ENCODE measurements around the gene MRNIP.

GRCh38 chr5:179880066-179880650 lies 21.5 kb upstream of the MRNIP start:
- TF ChIP-seq RFX5 (IDR thresholded peaks at IDR 0.05; ENCODE audit: low read depth, low read length), result no peak
- TF ChIP-seq CTCF (conservative IDR thresholded peaks at IDR 0.05; ENCODE audit: low read depth, low read length), result no peak
- no peak for TF ChIP-seq POLR2A (IDR thresholded peaks at IDR 0.05; ENCODE audit: low read depth, low read length)
- TF ChIP-seq CHD1 (IDR thresholded peaks at IDR 0.05; ENCODE audit: low read depth, low read length), result no peak
- no peak for TF ChIP-seq RAD21 (IDR thresholded peaks at IDR 0.05; ENCODE audit: low read length)

Measured in IMR-90 (cell line).